Astrocyte (in vitro differentiated cells and primary cell): Measurements from ENCODE around the gene COA8. TPM values are rescaled to one million over a fixed set of nuclear protein-coding genes. Genes with fewer than 3 reads are reported as not detected.
"Not testable (repeated sequence)": the region's sequence is repeated elsewhere in the genome, so short reads cannot be mapped to it uniquely, and the experiment has no call there.

Source experiments
- DNase-seq: peaks from one replicate; pipeline ENCODE4 v3.0.0-alpha.2; 2010; ENCODE audit warnings: low read depth
- FAIRE-seq: peaks from 2 replicates; lab custom pipeline; 2011; peaks lifted over from hg19 to GRCh38; lab: Jason Lieb, UNC
- H2AFZ ChIP-seq: 2 replicates; pipeline ENCODE4 v1.6.0; 2012; ENCODE audit warnings: low read depth, low read length, inconsistent platforms
- H3K27ac ChIP-seq: 2 replicates; pipeline ENCODE4 v1.5.1; 2011; ENCODE audit warnings: low read depth, low read length, inconsistent platforms
- H3K27me3 ChIP-seq: 2 replicates; pipeline ENCODE4 v1.6.0; 2011; ENCODE audit warnings: low read length, inconsistent platforms; ENCODE audit not compliant: insufficient read depth
- H3K36me3 ChIP-seq: 2 replicates; pipeline ENCODE4 v1.5.1; 2011; ENCODE audit warnings: low read length, inconsistent platforms; ENCODE audit not compliant: insufficient read depth
- H3K4me1 ChIP-seq: 2 replicates; pipeline ENCODE4 v1.5.1; 2011; ENCODE audit warnings: low read length, inconsistent platforms; ENCODE audit not compliant: insufficient read depth
- H3K4me2 ChIP-seq: 2 replicates; pipeline ENCODE4 v1.6.0; 2012; ENCODE audit warnings: low read length, inconsistent platforms
- H3K4me3 ChIP-seq: 2 replicates; pipeline ENCODE4 v1.5.1; 2011; ENCODE audit warnings: low read depth, mild to moderate bottlenecking, low read length, inconsistent platforms; ENCODE audit not compliant: insufficient read depth
- H3K79me2 ChIP-seq: 2 replicates; pipeline ENCODE4 v1.6.0; 2012; ENCODE audit warnings: mild to moderate bottlenecking, low read length, inconsistent platforms; ENCODE audit not compliant: insufficient read depth
- H3K9ac ChIP-seq: 2 replicates; pipeline ENCODE4 v1.6.0; 2012; ENCODE audit warnings: mild to moderate bottlenecking, low read length, inconsistent platforms
- H3K9me3 ChIP-seq: 2 replicates; pipeline ENCODE4 v1.5.1; 2012; ENCODE audit warnings: low read depth, mild to moderate bottlenecking, low read length, inconsistent platforms; ENCODE audit not compliant: insufficient read depth
- H4K20me1 ChIP-seq: 2 replicates; pipeline ENCODE4 v1.6.0; 2012; ENCODE audit warnings: low read length, inconsistent platforms; ENCODE audit not compliant: insufficient read depth
- H3K27ac Mint-ChIP-seq: one replicate; pipeline ENCODE4 v1.8.0; 2021; ENCODE audit warnings: mild to moderate bottlenecking, mixed read lengths; ENCODE audit not compliant: unreplicated experiment
- H3K27me3 Mint-ChIP-seq: one replicate; pipeline ENCODE4 v1.8.0; 2021; ENCODE audit warnings: low read depth, mixed read lengths; ENCODE audit not compliant: unreplicated experiment
- H3K36me3 Mint-ChIP-seq: one replicate; pipeline ENCODE4 v1.8.0; 2021; ENCODE audit warnings: low read depth, mixed read lengths; ENCODE audit not compliant: unreplicated experiment
- H3K4me1 Mint-ChIP-seq: one replicate; pipeline ENCODE4 v1.8.0; 2021; ENCODE audit warnings: low read depth, mixed read lengths; ENCODE audit not compliant: unreplicated experiment
- H3K4me3 Mint-ChIP-seq: one replicate; pipeline ENCODE4 v1.8.0; 2021; ENCODE audit warnings: mild to moderate bottlenecking, moderate library complexity, mixed read lengths; ENCODE audit not compliant: unreplicated experiment
- H3K9me3 Mint-ChIP-seq: one replicate; pipeline ENCODE4 v1.8.0; 2021; ENCODE audit warnings: mild to moderate bottlenecking, mixed read lengths; ENCODE audit not compliant: unreplicated experiment
- CTCF ChIP-seq: IDR thresholded peaks from 2 replicates; pipeline ENCODE4 v1.5.1; 2011; ENCODE audit warnings: low read depth, mild to moderate bottlenecking, inconsistent platforms, low read length, moderate library complexity; ENCODE audit not compliant: insufficient read depth
- EZH2 ChIP-seq: IDR thresholded peaks from 2 replicates; pipeline ENCODE4 v1.6.1; 2012; ENCODE audit warnings: mild to moderate bottlenecking, low read length, inconsistent platforms; ENCODE audit not compliant: insufficient read depth
- total RNA-seq: library from RNA; stranded (reverse); gene quantifications from 2 replicates; pipeline ENCODE4 v1.2.1, GENCODE V29; 2021

COA8 gene
- total RNA-seq, 1 donor from 2014 or later, result 56.2 TPM

- no peak overlapping the region for H3K27ac Mint-ChIP-seq
- FAIRE-seq, result no peak
- no peak for TF ChIP-seq EZH2
- no peak for TF ChIP-seq CTCF
Measured at GRCh38 chr14:103604620-103605019, 41.9 kb downstream of the COA8 start.

DNA sequence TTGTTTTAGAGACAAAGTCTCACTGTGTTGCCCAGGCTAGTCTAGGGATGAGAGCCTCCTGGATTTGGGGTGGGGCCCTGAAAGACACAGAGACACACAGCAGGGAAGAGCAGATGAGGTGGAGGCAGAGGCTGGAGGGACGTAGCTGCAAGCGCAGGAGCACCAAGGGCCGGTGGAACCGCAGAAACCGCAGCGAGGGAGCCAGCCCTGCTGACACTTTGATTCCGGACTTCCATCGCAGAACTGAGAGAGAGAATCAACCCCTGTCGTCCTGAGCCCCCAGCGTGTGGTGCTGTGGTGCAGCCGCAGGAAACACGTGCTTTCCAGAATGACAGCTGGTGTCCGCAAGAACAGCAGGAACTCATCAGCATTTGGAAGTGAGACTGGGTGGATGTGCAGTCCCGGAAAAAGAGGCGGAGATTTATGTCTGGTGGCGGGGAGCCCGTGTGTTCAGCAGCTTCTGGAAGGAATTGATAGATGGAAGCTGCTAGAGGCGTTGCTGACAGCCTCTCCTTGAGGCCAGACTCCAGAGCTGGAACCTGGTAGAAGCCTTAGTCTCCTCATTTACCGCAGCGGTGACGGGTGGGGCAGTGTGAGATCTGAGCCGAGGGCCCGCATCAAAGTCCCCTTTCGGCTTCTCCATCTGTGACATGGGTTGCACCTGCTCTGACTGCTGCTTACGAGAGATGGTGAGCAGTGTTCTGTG is 44.4 kb downstream of the COA8 start:
- Histone ChIP-seq H3K27ac (no peak overlapping the region), H3K27me3 (no peaks in the 10 kb centered on the region), H3K79me2 (no peaks in the 10 kb centered on the region), H2AFZ (no peak overlapping the region), H3K36me3 (no peaks in the 10 kb centered on the region), H3K4me3 (no peak overlapping the region), H4K20me1 (peaks cover 7% of the 10 kb centered on the region), H3K4me2 (peak overlapping the region; percentile 77), H3K9me3 (peaks cover 6% of the 10 kb centered on the region), H3K4me1 (peaks cover 16% of the 10 kb centered on the region), H3K9ac (no peak overlapping the region)
- peaks cover 9% of the 10 kb centered on the region for H3K36me3 Mint-ChIP-seq
- H3K9me3 Mint-ChIP-seq, result peaks cover 16% of the 10 kb centered on the region
- peak; percentile 39 for FAIRE-seq
- H3K4me3 Mint-ChIP-seq, result no peak overlapping the region
- peak; percentile 92 for DNase-seq
- no peak overlapping the region for H3K27ac Mint-ChIP-seq
- TF ChIP-seq CTCF (peak; percentile 8), EZH2 (no peak)
- peaks cover 2% of the 10 kb centered on the region for H3K27me3 Mint-ChIP-seq
- peaks cover 3% of the 10 kb centered on the region for H3K4me1 Mint-ChIP-seq

More at GRCh38 chr14:103604620-103605019, 41.9 kb downstream of the COA8 start:
- Mint-ChIP-seq H3K36me3 (peaks cover 4% of the 10 kb centered on the region), H3K4me1 (peaks cover 3% of the 10 kb centered on the region), H3K9me3 (peaks cover 4% of the 10 kb centered on the region), H3K4me3 (no peak overlapping the region), H3K27me3 (peaks cover 2% of the 10 kb centered on the region)
- no peak overlapping the region for H3K9ac ChIP-seq
- no peaks in the 10 kb centered on the region for H3K79me2 ChIP-seq
- no peak overlapping the region for H3K4me2 ChIP-seq
- no peaks in the 10 kb centered on the region for H3K27me3 ChIP-seq
- no peak overlapping the region for H3K4me3 ChIP-seq
- H2AFZ ChIP-seq, result no peak overlapping the region
- DNase-seq, result no peak
- H4K20me1 ChIP-seq, result peaks cover 7% of the 10 kb centered on the region
- no peaks in the 10 kb centered on the region for H3K9me3 ChIP-seq
- H3K27ac ChIP-seq, result no peak overlapping the region
- peaks cover 16% of the 10 kb centered on the region for H3K4me1 ChIP-seq
- H3K36me3 ChIP-seq, result no peaks in the 10 kb centered on the region

- TF ChIP-seq CTCF (no peak), EZH2 (no peak)
Measured at GRCh38 chr14:103607822-103608221, 45.1 kb downstream of the COA8 start.

DNA sequence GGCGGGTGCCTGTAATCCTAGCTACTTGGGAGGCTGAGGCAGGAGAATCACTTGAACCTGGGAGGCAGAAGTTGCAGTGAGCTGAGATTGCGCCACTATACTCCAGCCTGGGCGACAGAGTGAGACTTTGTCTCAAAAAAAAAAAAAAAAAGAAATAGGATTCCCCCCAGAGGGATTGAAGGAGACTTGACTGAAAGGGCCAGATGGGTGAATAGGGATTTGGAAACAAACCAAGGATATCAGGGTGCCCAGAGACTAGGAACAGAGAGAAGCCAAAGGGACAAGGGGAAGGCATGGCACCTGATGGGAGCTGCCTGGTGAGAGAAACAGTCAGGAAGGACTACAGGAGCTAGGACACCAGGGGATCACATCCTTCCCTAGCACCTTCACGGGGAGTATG is 46.3 kb downstream of the COA8 start:
- H3K4me1 Mint-ChIP-seq, H4K20me1 ChIP-seq, H3K4me2 ChIP-seq, H3K4me3 Mint-ChIP-seq, H2AFZ ChIP-seq, H3K9ac ChIP-seq, H3K27me3 ChIP-seq, DNase-seq, H3K79me2 ChIP-seq, H3K36me3 Mint-ChIP-seq, FAIRE-seq, H3K27me3 Mint-ChIP-seq, H3K36me3 ChIP-seq, H3K27ac ChIP-seq, H3K27ac Mint-ChIP-seq, H3K9me3 ChIP-seq, H3K4me3 ChIP-seq: not testable (repeated sequence)
- peaks cover 20% of the 10 kb centered on the region for H3K9me3 Mint-ChIP-seq
- peaks cover 16% of the 10 kb centered on the region for H3K4me1 ChIP-seq

More at GRCh38 chr14:103607822-103608221, 45.1 kb downstream of the COA8 start:
- H3K4me3 Mint-ChIP-seq, result no peak overlapping the region
- no peak overlapping the region for H3K27ac Mint-ChIP-seq
- no peak for DNase-seq
- no peak overlapping the region for H2AFZ ChIP-seq
- peak overlapping the region; percentile 77 for H3K4me2 ChIP-seq
- H3K36me3 ChIP-seq, result no peaks in the 10 kb centered on the region
- H3K9ac ChIP-seq, result no peak overlapping the region
- H3K27ac ChIP-seq, result no peak overlapping the region
- peaks cover 6% of the 10 kb centered on the region for H3K9me3 ChIP-seq
- no peak overlapping the region for H3K4me3 ChIP-seq
- peaks cover 7% of the 10 kb centered on the region for H4K20me1 ChIP-seq
- H3K27me3 ChIP-seq, result no peaks in the 10 kb centered on the region
- peaks cover 16% of the 10 kb centered on the region for H3K4me1 ChIP-seq
- H3K79me2 ChIP-seq, result no peaks in the 10 kb centered on the region
- FAIRE-seq, result no peak
- H3K9me3 Mint-ChIP-seq, result peaks cover 17% of the 10 kb centered on the region
- H3K36me3 Mint-ChIP-seq, result peaks cover 9% of the 10 kb centered on the region
- H3K4me1 Mint-ChIP-seq, result peaks cover 3% of the 10 kb centered on the region
- H3K27me3 Mint-ChIP-seq, result peaks cover 2% of the 10 kb centered on the region
